Measurements from ENCODE around the gene RAB6B. TPM values are rescaled to one million over a fixed set of nuclear protein-coding genes. Genes with fewer than 3 reads are reported as not detected.

RAB6B gene
- total and polyA plus RNA-seq, 7 donors: 0.93 to 3.8 (median 2.0) TPM

DNA sequence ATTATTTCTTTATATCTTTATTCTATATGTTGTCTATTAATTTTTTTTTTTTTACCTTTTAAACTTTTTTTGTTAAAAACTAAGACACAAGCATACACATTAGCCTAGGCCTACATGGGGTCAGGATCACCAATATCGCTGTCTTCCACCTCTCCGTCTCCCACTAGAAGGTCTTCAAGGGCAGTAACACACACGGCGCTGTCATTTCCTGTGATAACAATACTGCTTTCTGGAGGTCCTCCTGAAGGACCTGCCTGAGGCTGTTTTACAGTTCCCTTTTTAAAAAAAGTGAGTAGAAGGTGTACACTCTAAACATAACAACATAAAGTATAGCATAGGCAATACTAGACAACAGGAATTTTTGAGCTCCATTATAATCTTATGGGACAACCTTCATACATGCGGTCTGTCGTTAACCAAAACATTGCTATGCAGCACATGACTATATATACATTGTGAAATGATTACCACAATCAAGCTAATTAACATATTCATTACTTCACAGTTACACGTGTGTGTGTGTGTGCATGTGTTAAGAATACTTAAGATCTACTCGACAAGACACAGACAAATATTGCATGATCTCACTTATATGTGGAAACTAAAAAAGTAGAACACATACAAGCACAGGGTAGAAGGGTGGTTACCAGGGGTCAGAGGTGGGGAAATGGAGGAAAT is 20.8 kb downstream of the RAB6B start:
- intact Hi-C loops (cut with DNase I): no loop called here
- 81 to 83% (median 83%) methylated on average over 8 of the region's 8 CpGs for whole genome bisulfite sequencing, 3 donors
- ATAC-seq: no peak

DNA sequence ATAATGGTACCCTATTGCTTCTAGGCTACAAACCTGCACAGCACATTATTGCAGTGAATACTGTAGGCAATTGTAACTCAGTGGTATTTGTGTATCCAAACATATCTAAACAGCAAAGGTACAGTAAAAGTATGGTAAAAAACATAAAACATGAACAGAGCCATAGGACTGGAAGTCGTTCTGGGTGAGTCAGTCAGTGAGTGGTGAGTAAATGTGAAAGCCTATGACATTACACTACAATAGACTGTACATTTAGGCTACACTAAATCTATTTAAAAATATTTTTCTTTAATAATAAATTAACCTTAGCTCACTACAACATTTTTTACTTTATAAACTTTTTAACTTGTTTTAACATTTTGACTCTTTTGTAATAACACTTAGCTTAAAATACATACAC is 21.3 kb downstream of the RAB6B start:
- Histone ChIP-seq H3K36me3 (ENCODE audit: insufficient read depth in 1 of 2, low read depth in 1 of 2) (no peaks in the 10 kb centered on the region), H3K4me1 (no peaks in the 10 kb centered on the region), H3K27ac (no peak overlapping the region), H3K4me3 (no peak overlapping the region), H3K9me3 (no peaks in the 10 kb centered on the region), H3K27me3 (ENCODE audit: insufficient read depth in 3 of 3, low read length in 2 of 3) (no peaks in the 10 kb centered on the region)
- intact Hi-C loops (cut with DNase I): no loop called here
- ATAC-seq: no peak
- 76 to 93% (median 81%) methylated on average over 1 of the region's 1 CpG for WGBS, 3 donors
- DNase-seq: no peak
- TF ChIP-seq, protein P1, sequence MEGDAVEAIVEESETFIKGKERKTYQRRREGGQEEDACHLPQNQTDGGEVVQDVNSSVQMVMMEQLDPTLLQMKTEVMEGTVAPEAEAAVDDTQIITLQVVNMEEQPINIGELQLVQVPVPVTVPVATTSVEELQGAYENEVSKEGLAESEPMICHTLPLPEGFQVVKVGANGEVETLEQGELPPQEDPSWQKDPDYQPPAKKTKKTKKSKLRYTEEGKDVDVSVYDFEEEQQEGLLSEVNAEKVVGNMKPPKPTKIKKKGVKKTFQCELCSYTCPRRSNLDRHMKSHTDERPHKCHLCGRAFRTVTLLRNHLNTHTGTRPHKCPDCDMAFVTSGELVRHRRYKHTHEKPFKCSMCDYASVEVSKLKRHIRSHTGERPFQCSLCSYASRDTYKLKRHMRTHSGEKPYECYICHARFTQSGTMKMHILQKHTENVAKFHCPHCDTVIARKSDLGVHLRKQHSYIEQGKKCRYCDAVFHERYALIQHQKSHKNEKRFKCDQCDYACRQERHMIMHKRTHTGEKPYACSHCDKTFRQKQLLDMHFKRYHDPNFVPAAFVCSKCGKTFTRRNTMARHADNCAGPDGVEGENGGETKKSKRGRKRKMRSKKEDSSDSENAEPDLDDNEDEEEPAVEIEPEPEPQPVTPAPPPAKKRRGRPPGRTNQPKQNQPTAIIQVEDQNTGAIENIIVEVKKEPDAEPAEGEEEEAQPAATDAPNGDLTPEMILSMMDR (IDR thresholded peaks at IDR 0.05): no peak

More for the DNA sequence above, 20.8 kb downstream of the RAB6B start:
- Histone ChIP-seq H3K4me1 (no peaks in the 10 kb centered on the region), H3K9me3 (no peaks in the 10 kb centered on the region), H3K36me3 (ENCODE audit: insufficient read depth in 1 of 2, low read depth in 1 of 2) (no peaks in the 10 kb centered on the region), H3K27ac (no peak overlapping the region), H3K4me3 (no peak overlapping the region), H3K27me3 (ENCODE audit: insufficient read depth in 3 of 3, low read length in 2 of 3) (no peaks in the 10 kb centered on the region)
- TF ChIP-seq, protein P1 (IDR thresholded peaks at IDR 0.05): no peak
- no peak for DNase-seq

DNA sequence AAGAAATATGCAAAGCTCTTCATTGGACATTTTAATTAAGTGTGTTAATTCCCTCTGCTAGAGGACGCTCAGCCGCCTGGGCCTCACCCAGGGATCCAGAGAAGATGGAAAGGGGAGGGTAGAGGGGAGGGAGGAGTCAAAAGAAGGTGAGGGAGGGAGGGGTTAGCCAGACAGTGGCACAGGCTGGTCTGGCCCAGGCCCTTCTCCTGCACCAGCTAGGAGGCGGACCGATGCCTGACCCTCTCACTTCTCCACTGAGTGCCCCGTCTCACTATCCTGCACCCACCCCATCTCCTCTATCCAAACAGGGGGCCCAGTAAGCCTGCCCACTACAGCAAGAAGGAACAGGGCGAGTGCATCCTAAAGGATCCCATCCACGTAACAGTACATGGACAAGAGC is 22.9 kb downstream of the RAB6B start:
- no peak for DNase-seq
- H3K4me3 ChIP-seq: no peak overlapping the region
- TF ChIP-seq, protein P1 (IDR thresholded peaks at IDR 0.05): no peak
- intact Hi-C loops (cut with DNase I): no loop called here
- no peaks in the 10 kb centered on the region for H3K36me3 ChIP-seq (ENCODE audit: insufficient read depth in 1 of 2, low read depth in 1 of 2)
- H3K27me3 ChIP-seq (ENCODE audit: insufficient read depth in 3 of 3, low read length in 2 of 3): no peaks in the 10 kb centered on the region
- no peak for ATAC-seq
- H3K27ac ChIP-seq: no peak overlapping the region
- no peaks in the 10 kb centered on the region for H3K4me1 ChIP-seq
- H3K9me3 ChIP-seq: no peaks in the 10 kb centered on the region
- 93 to 99% (median 96%) methylated on average over 7 of the region's 7 CpGs for WGBS, 3 donors

DNA sequence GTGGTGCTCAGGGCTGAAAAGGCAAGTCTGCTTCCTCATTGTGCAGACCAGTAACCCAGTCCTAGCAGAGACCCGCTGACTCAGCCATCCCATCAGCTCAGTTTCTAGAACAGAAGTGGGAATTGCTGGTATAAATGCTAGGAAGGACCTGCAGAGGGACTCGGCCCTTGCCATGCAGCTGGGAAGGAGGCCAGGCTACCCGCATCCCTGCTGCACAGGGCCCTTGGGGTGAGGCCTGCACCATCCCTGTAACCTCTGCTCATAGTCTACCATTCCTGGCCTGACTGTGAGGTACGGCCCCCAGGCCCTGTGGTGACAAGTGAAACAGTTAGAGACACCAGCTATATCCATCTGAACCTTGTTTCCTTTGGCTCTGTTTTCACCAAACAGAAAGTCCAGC is 23.5 kb downstream of the RAB6B start:
- ATAC-seq: no peak

More for the DNA sequence above, 23.5 kb downstream of the RAB6B start:
- H3K4me3 ChIP-seq: no peak overlapping the region
- DNase-seq: no peak
- WGBS, 3 donors: 85 to 91% (median 89%) methylated on average over 4 of the region's 4 CpGs
- TF ChIP-seq, protein P1 (IDR thresholded peaks at IDR 0.05): no peak
- H3K4me1 ChIP-seq: no peaks in the 10 kb centered on the region
- no peaks in the 10 kb centered on the region for H3K36me3 ChIP-seq (ENCODE audit: insufficient read depth in 1 of 2, low read depth in 1 of 2)
- no peak overlapping the region for H3K27ac ChIP-seq
- no peaks in the 10 kb centered on the region for H3K9me3 ChIP-seq
- no peaks in the 10 kb centered on the region for H3K27me3 ChIP-seq (ENCODE audit: insufficient read depth in 3 of 3, low read length in 2 of 3)
- intact Hi-C loops (cut with DNase I): no loop called here
